T-helper 22 cell (primary cell): Measurements from ENCODE around the gene TOB1.

Experiments used
- DNase-seq: peaks from one replicate; pipeline ENCODE4 v3.0.0-alpha.2; 2020; ENCODE audit warnings: low read depth

The TOB1 gene, protein sequence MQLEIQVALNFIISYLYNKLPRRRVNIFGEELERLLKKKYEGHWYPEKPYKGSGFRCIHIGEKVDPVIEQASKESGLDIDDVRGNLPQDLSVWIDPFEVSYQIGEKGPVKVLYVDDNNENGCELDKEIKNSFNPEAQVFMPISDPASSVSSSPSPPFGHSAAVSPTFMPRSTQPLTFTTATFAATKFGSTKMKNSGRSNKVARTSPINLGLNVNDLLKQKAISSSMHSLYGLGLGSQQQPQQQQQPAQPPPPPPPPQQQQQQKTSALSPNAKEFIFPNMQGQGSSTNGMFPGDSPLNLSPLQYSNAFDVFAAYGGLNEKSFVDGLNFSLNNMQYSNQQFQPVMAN

DNA sequence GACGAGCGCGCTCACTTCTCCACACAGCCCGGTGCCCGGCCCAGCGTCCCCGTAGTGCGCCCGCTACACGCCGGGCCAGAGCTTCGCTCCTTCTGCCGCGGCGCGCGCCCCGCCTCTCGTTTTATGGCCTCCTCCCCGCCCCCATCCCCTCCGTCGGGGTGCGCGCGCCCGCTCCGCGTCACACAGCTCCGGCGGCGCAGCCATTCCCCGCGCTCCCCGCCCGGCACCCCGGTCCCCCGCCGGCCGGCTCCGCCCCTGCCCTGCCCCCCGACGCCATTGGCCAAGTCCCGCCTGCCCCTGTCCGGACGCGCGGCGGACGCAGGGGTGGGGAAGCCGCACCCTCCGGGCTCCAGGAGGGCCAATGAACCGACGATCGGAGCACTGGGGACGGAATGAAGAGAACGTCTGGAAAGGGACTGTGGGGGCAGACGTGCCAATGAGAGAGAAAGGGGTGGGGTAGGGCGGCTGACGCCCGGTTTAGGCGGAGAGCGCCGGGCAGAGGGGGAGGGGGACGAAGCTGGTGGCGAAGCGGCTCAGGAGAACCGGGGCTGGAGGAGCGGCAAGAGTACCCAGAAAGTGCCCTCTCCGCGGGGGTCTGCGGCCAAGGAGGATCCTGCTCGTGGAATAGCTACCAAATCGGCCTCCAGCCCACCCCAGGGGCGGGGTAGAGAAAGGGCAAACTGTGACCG is at the start of gene TOB1:
TSS of gene TOB1 (minus strand) at position 94 of the 689 bp plus-strand sequence. CDS start 2,337 bp downstream, outside the sequence.
- DNase-seq = peak; percentile 96

DNA sequence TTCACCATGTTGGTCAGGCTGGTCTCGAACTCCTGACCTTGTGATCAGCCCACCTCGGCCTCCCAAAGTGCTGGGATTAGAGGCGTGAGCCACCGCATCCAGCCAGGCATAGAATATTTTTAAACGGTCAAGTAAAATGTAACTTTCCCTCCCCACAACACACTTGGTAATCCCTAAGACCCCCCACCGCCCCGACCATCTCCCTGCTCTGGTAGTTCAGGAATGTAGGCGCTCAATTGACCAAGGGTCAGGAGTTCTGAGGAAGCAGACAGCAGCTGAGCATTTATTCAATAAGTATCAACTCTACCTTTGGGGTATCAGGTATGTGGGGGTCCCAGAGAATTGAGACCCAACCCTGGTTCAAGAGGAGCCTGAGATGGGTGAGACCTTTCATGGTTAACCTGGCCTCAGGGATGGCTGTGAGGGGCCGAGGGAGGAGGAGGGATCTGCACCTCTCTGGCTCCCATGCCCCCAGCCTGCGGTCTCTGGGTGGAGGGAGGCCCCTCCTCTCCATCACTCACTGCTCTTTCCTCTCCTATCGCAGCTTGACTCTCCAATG is 48.4 kb upstream of the TOB1 start:
- no peak for DNase-seq

DNA sequence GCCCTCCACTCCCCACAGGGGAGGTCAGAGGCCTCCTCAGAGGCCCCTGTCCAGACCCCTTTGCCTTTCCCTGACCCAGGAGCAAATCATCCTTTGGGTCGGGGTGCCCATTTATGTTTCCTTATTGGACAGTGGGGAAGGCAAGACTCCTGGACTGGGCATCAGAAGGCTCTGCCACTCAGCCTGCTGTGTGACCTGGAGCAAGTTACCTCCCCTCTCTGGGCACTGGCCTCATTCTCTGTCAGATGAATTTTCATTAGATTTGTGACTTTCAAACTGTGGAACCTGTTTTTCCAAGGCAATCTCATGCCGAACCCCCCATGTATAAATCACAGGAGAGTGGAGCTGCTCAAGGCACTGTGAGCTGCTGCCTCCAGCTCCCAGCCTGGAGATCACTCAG is 47.0 kb upstream of the TOB1 start:
- no peak for DNase-seq

DNA sequence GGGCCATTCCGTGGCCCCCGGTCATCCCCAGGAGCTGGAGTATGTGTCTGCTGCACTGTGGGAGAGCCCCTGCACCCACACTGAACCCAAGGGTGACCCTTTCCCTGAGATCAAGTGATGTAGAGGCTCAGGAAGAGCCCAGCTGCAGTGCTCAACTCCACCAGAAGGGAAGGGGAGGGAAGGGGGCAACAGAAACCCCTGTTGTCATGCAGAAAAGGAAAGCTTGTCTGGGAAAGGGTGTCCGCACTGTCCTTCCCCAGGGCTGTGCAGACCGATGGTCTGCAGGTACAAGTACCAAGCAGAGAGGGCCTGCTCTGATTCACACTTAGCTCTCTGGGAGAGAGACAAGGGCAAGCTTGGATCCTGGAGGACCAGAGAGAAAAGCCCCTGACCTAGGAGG is 45.7 kb upstream of the TOB1 start:
- no peak for DNase-seq

DNA sequence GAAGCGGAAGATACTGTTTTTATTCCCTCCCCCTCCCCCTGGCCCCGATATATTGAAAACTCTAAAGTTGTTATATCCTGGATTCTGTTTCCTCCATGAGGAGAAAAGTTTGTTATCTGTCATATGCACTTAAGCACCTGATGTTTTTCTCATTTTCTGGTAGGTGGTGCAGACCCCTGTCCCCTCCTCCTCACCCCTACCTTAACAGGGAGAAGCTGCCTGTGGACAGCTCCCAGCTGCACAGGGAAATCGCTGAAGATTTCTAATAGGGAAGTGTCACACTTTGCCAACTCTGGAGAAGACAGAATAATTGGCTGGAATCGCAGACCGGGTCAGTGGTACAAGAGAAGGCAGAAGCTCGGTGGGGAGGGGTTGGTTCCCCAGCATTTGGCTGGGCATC is 45.3 kb upstream of the TOB1 start:
- no peak for DNase-seq

DNA sequence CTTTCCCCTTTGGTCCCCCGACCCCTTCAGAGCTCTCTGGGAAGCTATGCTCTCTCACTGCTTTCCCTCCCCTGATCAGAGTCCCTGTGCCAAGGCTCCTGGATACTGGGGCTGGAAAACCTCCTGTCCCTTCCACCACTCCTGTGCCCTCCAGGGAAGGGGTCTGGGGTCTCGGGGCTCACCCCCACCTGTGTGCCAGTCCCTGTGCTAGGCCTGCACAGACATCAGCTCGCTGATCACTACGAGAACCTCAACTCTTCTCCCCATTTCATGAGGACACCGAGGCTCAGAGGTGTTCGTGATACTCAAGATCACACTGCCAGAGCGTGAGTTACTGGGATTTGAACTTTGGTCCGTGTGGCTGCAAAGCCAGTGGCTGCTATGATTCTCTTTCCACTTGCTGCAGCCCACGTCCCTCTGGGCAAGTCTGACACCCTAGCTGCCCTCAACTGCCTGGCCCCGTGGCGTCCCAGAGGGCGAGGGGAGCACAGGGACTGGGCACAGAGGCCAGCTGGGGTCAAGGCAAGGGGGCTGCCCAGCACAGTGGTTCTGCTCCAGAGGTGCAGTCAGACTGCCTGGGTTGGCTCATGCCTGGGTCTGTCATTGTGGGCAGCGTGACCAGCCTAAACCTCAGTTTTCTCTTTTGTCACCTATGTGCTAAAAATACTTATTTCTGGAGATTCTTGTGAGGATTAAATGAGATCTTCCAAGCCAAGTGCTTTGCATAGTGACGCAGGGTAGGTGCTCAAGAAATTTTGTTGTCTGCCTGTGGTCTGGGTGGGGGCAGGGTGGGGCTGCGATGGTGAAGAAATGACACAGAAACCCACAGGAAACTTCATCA is 43.8 kb upstream of the TOB1 start:
- DNase-seq = peak; percentile 79

DNA sequence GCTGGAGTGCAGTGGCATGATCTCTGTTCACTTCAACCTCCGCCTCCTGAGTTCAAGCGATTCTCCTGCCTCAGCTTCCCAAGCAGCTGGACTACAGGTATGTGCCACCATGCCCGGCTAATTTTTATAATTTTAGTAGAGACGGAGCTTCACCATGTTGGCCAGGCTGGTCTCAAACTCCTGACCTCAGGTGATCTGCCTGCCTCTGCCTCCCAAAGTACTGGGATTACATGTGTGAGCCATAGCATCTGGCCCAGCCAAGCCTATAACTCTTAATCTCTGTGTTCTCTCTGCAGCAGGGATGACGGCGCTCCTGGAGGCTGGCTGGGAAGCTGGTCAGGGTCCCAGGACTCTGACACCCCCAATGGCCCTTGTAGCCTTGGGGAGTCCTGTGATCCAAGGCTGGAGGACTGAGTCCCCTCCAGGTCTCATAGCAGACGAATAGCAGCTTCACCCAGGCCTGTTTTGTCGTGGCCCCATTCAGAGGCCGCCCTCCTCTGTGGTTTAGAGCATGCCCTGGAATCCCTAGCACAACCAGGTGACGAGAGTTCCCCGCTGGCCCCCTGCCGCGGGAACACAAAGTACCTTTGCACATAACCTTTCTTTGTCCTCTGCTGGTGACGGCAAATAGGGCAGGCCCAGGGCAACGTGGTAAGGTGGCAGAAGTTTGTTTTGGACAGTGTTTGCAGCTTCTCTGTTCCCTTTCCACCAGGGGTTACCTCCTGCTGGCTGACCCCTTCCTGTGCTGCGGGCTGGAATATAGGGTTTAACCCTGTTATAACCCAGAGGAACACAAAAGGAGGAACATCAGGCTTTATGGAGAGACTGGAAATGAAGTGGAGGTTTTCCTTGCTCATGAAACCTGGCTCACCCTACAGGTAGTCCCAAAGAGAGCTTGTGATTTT is 43.0 kb upstream of the TOB1 start:
- DNase-seq = peak; percentile 62

DNA sequence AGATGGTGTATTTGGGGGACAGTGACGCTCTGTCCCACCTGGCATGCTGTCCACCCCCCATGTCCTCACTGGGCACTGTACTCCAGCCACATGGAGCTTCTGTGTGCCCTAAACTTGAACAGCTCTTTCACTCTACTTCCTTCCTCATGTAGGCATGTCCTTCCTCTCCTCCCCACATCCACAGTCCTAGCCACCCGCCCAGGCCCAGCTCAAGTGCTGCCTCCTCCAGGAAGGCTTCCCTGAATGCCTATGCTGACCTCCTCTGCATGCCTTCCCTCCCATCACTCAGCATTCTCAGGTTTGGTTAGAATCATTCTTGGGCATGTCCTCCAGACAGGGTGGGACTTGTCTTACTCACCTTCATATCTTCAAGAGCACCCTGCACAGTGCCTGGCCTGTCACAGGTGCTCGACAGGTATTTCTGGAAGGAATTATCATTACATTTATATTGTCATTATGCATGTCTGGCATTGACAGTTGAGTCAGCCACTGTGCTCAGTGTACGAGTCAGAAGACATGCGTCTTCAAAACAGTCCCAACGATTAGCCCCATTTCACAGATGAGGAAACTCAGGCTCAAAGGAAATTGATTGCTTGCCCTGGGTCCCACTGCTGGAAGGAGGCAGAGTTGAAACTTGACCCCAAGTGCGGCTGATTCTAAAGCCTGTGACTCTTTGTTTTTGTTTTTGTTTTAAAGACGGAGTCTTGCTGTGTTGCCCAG is 42.1 kb upstream of the TOB1 start:
- DNase-seq = no peak

DNA sequence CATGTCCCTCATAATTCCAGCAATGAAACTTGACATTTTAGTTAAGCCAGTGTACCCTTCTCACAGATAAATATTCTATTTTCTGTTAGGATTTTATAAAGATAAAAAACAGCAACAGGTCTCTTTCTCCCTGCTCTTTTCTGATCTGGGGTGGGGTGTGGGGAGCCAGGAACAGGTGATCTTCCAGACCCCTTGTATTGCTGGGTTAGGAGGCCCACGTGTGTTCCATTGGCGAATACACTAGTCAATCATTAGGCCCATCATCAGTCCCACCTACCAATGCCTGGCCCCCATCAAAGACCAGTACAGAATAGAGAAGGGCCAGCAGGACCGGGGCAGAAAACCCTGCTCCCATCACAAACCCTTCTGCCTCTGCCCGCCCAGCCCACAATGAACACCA is 40.3 kb upstream of the TOB1 start:
- no peak for DNase-seq

DNA sequence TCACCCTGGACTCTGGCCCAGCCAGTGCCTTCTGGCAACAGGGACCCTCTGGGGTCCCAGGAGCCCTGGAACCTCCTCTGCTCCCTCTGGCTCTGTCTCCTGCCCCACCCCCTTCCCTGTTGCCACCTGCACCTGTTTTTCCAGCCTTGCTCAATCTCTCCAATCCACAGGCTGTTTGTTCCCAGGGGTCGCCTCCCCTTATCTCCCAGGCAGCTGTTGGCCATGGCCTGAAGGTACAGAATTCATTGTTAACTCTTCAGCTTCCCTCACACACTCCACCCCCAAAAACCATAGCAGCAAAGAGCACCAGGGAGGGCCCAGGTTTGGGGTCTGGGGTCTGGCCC is 39.3 kb upstream of the TOB1 start:
- DNase-seq = no peak

DNA sequence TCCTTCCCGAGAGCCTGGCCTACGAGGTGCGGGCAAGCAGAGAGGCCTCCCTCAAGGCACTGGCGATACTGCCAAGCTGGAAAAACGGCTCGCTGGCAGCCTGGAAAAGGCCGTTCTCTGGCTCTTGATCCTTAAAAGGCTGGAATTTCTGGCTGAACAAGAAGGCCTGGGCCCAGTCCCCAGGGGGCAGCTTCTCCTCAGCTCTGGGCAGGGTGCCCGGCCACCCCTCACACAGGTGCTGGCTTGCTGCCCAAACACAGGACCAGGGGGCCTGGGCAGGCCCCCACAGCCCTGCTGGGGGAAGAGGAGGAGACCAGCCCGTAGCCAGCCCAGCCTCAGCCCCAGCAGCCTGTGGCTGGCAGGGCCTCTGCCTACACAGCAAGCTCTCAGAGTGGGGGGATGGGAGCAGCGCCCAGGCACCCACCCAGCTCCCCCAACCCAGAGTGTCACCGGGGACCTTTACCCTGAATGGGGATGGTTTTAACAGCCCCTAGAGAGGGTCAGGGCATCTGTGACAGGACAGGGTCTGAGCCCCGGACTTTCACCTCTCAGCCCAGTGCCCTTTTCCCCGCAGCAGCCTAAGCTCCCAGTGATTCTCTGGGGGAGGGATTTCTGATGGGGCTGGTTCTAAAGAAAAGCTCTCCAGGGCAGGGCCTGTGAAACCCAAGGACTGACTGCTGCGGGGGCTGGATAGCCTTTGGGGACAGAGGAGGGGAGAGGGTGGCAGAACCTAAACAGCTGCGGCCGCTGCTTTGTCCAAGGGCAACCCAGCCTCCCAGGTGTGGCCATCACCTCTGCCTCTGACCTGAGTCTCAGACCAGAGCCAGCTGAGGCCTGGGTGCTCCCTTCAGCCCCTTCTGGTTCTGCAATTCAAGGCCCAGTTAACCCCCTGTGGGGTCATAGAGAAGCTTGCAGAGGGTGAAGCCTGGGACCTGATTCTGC is 38.6 kb upstream of the TOB1 start:
- no peak for DNase-seq

DNA sequence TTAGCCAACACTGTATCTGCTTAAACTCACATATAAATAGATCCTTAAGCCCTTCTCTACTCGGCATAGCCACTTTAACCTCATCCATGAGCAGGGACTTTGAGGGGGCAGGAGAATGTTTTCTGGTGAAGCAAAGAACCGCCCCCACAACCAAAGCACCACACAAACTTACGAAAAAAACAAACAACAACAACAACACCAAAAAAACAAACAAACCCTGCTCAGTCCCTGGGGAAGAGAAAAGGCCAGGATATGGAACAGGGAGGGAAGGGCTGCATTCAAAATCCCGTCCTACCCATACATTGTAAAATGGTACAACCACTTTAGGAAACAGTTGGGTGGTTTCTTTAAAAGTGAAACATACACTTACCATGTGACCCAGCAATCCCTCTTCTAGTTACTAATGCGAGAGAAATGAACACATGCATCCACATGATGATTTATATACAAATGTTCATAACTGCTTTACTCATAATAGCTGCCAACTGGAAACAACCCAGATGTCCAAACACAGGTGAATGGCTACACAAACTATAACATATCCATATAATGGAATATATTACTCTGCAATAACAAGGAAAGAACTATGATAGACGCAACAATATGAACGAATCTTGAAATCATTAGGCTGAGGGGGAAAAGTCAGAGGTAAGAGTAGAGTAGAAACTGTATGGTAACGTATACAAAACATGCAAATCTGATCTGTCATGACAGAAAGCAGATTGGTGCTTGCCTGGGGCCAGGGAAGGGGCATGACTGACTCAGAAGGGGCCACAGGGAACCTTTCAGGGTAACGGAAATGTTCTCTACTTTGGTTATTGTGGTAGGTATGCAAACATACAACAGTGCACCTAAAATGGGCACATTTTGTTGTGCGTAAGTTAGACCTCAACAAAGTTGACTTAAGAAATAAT is 37.7 kb upstream of the TOB1 start:
- peak; percentile 56 for DNase-seq

DNA sequence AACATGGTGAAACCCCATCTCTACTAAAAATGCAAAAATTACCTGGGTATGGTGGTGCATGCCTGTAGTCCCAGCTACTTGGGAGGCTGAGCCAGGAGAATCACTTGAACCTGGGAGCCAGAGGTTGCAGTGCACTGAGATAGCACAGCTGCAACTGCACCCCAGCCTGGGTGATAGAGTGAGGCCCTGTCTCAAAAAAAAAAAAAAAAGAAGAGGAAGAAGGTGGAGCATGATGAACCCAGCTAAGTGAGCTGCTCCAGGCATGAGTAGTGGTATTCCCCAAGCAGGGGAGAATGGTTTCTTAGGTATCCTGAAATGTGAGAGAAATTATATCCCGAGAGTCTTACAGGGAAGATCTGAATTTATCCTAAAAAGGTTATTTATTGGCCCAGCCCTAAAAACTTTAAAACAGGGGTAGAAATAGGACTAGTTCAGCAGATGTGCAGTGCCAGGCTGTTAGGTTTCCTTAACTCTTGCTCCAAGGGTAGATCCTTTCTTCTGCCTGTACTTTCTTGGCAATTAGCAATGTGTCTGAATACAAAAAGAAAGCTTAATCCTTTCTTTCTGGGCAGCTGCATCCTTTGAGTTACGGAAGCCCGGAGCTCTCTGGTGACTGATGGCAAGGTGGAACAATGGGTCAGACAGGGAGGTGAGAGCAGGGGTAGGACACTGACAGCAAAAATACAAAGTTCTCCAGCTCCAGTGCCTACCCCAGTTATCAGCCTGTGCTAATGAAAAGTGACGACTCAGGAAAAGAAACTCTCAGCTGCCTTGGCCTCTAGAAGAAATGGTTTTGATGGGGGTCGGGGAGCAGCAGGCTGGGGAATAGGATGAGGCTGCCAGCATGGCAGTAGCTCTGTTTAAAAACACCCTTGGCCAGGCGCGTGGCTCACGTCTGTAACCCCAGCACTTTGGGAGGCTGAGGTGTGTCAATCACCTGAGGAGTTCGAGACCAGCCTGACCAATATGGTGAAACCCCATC is 36.5 kb upstream of the TOB1 start:
- DNase-seq = no peak

DNA sequence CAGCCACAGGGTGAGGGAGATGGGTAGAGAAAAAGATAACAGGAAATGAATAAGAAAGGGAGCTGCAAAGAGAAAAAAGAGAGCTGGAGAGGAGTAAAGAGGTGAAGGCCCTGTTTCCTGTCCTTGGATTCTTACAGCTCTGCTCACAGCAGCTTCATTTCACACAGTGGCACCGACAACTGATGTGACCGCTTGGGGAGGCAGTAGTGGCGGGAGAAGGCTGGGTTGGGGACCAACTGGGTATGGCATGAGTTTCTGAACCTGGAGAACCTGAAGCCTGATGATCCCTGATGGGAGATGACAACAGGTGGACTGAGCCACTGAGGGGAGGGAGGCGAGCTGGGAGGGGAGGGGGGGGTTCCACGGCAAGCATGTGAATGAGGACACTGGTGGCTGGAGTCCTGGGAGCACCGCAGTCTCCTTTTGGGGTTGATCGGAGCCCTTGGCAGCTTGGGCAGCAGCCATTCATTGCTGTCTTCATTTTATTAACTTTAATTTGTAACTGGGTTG is 34.3 kb upstream of the TOB1 start:
- DNase-seq = no peak

DNA sequence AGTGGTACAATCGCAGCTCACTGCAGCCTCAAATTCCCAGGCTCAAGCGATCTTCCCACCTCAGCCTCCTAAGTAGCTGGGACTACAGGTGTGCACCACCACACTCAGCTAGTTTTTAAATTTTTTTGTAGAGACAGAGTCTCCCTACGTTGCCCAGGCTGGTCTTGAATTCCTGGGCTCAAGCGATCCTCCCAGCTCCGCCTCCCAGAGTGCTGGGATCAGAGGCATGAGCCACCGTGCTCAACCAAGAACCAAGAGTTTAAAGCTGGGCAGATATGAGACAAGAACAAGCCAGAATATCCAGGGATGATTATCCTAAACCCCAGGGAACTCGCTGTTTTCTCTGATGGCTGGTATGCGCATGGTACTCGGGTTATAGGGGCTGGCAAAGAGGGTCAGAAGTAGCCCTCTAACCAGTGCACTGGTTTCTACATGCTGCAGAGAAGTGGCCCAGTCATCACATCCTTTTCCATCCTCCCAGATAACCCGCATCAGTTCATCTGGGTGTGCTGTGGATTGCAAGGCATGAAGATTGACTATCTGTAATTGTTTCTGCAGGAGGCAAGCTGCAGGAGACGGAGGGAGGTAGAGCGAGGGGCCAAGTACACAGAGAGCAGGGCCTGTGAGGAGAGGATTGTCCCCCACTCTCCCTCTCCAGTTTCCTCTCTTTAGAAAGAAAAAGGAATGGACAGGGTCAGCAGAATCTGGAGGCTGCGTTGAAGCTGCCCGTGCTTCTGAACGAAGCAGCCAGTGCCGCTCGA is 33.6 kb upstream of the TOB1 start:
- no peak for DNase-seq

DNA sequence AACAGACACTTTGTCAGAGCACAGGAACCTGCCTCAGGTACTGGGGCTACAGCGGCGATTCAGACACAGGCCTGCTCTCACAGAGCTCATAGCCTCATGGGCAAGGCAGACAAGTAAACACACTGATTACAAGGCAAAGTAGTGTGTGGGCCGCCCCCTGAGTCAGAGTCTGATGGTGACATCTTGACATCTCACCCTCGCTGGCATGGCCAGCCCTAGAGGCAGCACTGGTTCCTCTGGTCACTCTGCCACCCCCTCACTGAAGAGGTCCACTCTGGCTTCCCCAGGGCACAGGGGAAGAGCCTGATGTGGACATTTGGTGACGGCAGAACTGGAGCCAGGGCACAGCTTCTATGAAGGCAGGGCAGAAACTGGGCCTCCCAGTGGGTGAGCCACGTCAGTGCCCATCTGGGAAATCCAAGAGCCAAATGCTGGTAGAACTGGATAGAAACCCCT is 32.9 kb upstream of the TOB1 start:
- DNase-seq = no peak
